T-helper 1 cell treated with Interleukin-12 subunit alpha and Interleukin-12 subunit beta and Interleukin-4 antibody, amounts not matched to agents 30 μg/mL and 1 μg/mL, for 36 hours (primary cell): ENCODE data around the gene KLHL6.
"Not testable (repeated sequence)": the region's sequence is repeated elsewhere in the genome, so short reads cannot be mapped to it uniquely, and the experiment has no call there.

Experiments
- H3K27ac Mint-ChIP-seq: one replicate; pipeline ENCODE4 v1.8.0; 2021; ENCODE audit warnings: mild to moderate bottlenecking, mixed read lengths
- H3K27me3 Mint-ChIP-seq: one replicate; pipeline ENCODE4 v1.8.0; 2021; ENCODE audit warnings: low read depth, mixed read lengths
- H3K36me3 Mint-ChIP-seq: one replicate; pipeline ENCODE4 v1.8.0; 2021; ENCODE audit warnings: low read depth, mixed read lengths
- H3K4me1 Mint-ChIP-seq: one replicate; pipeline ENCODE4 v1.8.0; 2021; ENCODE audit warnings: low read depth, mixed read lengths
- H3K4me3 Mint-ChIP-seq: one replicate; pipeline ENCODE4 v1.8.0; 2021; ENCODE audit warnings: mild to moderate bottlenecking, moderate library complexity, mixed read lengths
- H3K9me3 Mint-ChIP-seq: one replicate; pipeline ENCODE4 v1.8.0; 2021; ENCODE audit warnings: mixed read lengths

The KLHL6 gene

DNA sequence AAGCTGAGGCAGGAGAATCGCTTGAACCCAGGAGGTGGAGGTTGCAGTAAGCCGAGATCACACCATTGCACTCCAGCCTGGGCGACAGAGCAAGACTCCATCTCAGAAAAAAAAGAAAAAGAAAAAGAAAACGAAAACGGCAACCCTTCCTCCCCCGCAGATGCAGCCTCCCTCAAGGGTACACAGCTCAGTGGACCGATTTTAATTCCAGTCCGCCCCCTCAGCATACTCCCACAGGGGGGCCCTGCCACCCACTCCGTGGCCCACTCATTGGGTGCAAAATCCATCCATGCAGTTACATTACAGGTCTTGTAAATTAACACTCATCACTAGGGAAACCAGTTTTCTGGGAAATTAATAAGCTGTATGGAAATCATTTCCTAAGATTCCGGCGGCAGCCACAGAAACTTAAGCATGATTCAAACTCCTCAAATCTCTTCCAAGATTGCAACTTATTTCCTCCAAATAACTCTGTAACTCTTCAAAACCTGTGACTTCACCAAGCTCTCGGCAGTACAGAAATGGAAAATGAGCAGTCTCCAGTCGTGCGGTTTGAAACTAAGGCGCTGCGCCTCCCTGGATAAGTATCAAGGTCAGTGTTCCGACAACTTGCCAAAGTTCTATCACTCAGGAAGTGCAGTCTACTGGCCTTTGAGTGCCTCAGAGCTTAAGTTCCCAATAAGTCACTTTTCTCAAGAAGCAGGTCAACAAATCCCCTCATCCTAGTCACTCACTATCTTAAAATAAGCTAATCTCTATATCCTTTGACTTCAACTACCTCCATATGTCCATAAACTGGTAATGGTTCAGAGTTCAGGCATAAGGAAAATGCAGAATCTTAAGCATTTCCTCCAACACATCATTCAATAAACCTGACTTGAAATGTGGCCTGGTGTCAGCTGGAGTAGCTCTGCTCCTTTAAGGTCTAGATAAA lies 24.7 kb upstream of the KLHL6 start:
- peaks cover 16% of the 10 kb centered on the region for H3K4me1 Mint-ChIP-seq
- no peaks in the 10 kb centered on the region for H3K9me3 Mint-ChIP-seq
- H3K36me3 Mint-ChIP-seq, result no peaks in the 10 kb centered on the region
- peaks cover 15% of the 10 kb centered on the region for H3K27me3 Mint-ChIP-seq
- no peak overlapping the region for H3K4me3 Mint-ChIP-seq
- no peak overlapping the region for H3K27ac Mint-ChIP-seq

DNA sequence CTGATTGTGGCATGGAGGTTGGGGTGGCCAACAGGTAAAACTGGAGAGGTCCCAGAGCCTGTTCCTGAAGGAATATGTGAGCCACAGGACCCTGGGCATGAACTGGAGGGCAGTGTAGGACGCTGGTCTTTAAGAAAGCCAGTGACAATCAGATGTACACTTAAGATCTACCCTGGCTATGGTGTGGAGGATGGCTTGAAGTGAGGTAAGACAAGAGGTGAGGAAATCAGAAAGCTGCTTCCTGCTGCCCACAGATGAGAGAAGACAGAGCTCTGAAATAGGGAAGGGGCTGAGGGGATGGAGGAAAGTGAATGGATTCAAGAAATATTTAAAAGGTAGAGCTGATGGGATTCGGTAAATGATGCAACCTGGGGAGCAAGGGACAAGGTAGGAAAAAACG lies 22.7 kb upstream of the KLHL6 start:
- Mint-ChIP-seq H3K27ac (no peak overlapping the region), H3K4me3 (no peak overlapping the region), H3K27me3 (peaks cover 15% of the 10 kb centered on the region), H3K9me3 (no peaks in the 10 kb centered on the region), H3K4me1 (peaks cover 13% of the 10 kb centered on the region), H3K36me3 (no peaks in the 10 kb centered on the region)

DNA sequence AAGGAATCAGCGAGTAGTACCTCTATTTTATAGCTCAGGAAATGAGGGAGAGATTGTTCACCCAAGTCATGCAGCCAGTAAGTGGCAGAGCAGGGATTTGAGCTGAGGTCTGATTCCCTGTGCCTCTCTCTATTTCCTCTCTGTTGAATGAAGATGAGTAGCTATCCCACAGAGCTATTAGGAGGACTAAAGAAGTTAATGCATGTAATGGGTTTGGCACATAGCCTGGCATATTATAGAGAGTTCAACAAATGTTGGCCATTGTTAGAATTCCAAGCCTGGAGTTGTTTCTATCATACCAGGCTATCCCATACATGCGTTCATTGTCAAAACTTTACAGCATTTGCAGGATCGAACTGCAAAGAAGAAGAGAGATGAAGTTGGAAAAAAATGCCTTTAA lies 21.8 kb upstream of the KLHL6 start:
- H3K36me3 Mint-ChIP-seq, result no peaks in the 10 kb centered on the region
- H3K4me1 Mint-ChIP-seq, result peaks cover 13% of the 10 kb centered on the region
- H3K27ac Mint-ChIP-seq, result no peak overlapping the region
- H3K9me3 Mint-ChIP-seq, result no peaks in the 10 kb centered on the region
- H3K4me3 Mint-ChIP-seq, result no peak overlapping the region
- H3K27me3 Mint-ChIP-seq, result peaks cover 15% of the 10 kb centered on the region

DNA sequence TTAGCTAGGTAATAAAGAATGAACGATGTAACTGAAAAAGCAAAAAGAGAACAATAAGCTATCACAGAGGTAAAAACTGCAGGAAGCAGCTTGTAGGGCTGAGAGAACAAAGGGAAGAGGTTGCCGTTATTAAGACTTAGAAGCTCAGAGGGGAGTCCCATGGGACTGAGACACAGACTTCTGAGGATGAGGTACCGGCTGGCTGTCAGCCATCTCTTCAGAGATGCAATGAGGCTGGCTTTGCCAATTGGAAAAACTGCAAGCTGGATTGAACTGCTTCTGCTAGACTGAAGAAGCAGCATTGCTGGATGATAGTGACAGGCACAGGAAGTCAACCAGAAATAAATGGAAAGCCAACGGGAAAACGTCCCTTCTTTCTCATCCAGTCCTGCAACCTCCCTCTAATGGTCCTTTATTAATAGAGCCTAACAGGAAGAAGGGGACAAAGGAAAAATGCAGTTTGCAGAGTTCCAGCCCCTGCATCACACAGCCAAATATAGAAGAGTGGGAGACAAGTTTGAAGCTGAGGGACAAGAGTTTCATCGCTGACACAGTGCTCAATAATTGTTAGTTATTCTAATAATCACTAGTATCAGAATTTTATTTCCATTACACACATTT lies 21.1 kb upstream of the KLHL6 start:
- H3K36me3 Mint-ChIP-seq, result no peaks in the 10 kb centered on the region
- no peaks in the 10 kb centered on the region for H3K9me3 Mint-ChIP-seq
- H3K4me3 Mint-ChIP-seq, result no peak overlapping the region
- peaks cover 15% of the 10 kb centered on the region for H3K27me3 Mint-ChIP-seq
- H3K27ac Mint-ChIP-seq, result no peak overlapping the region
- H3K4me1 Mint-ChIP-seq, result peaks cover 13% of the 10 kb centered on the region

DNA sequence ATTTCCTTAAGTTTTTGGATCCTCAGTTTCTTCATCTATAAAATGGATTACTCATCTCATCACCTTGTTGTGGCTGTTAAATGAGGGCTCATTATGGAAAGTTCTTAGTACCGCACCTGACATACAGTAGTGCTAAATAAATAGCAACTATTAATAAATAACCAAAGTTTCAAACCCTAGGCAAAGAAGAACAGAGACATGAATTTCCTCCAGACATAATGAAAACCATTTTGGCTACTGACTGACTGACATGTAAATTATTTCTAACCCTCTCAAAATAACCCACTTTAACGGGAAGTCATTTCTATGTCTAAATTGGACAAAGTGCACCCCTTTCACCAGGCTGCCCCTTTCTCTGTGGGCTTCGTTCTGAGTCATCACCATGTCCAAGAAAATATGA lies 17.4 kb upstream of the KLHL6 start:
- Mint-ChIP-seq H3K4me3 (no peak overlapping the region), H3K9me3 (no peaks in the 10 kb centered on the region), H3K4me1 (peaks cover 4% of the 10 kb centered on the region), H3K27ac (no peak overlapping the region), H3K36me3 (no peaks in the 10 kb centered on the region), H3K27me3 (peaks cover 18% of the 10 kb centered on the region)

DNA sequence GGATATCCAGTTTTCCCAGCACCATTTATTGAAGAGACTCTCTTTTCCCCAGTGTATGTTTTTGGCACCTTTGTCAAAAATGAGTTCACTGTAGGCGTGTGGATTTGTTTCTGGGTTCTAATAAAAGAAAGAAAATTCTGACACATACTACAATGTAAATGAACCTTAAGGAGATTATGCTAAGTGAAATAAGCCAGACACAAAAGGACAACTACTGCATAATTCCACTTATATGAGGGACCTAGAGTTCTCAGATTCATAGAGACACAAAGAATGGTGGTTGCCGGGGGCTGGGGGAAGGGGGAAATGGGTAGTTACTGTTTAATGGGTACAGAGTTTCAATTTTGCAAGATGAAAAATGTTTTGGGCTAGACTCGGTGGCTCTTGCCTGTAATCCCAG lies 14.7 kb upstream of the KLHL6 start:
- not testable (repeated sequence) for H3K27me3 Mint-ChIP-seq, H3K4me1 Mint-ChIP-seq, H3K4me3 Mint-ChIP-seq, H3K27ac Mint-ChIP-seq, H3K9me3 Mint-ChIP-seq, H3K36me3 Mint-ChIP-seq

DNA sequence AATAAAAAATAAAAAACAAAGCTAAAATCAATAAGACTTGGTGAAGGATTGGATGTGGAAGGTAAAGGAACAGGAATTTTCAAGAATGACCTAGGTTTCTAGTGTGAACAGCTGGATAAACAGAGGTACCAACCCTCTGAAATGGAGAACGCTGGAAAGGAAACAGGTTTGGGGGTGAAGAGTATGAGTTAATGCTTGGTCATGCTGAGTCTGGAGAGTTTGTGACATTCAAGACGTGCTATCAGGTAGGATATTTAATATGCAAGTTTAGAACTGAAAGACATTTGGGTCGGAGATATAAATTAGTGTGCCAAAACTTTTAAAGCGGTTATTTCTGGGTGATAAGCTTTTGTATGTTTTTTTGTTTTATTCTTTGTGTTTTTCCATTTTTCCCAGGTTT lies 11.4 kb upstream of the KLHL6 start:
- H3K27ac Mint-ChIP-seq, result no peak overlapping the region
- peaks cover 7% of the 10 kb centered on the region for H3K4me1 Mint-ChIP-seq
- H3K4me3 Mint-ChIP-seq, result no peak overlapping the region
- peaks cover 8% of the 10 kb centered on the region for H3K27me3 Mint-ChIP-seq
- H3K9me3 Mint-ChIP-seq, result no peaks in the 10 kb centered on the region
- no peaks in the 10 kb centered on the region for H3K36me3 Mint-ChIP-seq

DNA sequence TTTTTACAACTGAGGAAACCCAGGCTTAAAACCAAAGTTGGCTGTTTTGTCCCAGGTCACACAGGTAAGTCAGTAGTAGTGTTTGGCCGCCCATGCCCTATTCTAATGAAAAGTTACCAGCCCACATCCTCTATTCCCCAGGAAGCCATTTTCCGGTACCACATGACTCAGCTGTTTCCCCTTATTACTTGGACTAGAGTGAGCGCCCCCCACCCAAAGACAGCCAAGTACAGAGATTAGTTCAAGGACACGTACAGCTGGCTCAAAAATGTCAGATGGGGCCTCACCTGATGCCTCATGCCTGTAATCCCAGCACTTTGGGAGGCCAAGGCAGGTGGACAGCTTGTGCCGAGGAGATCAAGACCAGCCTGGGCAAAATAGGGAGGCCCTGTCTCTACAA lies 8.5 kb upstream of the KLHL6 start:
- Mint-ChIP-seq H3K36me3 (no peaks in the 10 kb centered on the region), H3K27ac (peak overlapping the region; percentile 34), H3K9me3 (no peaks in the 10 kb centered on the region), H3K4me3 (no peak overlapping the region), H3K4me1 (peaks cover 7% of the 10 kb centered on the region), H3K27me3 (no peaks in the 10 kb centered on the region)

DNA sequence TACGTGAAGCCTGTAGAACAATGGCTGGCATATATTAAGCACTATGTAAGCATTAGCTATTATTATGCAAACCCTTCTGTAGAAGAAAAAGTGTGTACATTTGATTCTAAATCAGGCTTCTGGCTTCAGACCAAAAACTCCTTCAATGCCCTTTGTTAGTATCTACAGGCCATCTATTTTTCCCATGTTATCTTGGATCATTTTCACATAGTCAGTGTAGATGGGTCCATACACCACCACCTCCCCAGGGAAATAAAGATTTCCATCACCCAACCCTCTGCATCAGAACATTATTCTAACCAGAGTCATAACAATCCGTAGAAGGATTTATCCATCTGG lies 8.0 kb upstream of the KLHL6 start:
- no peak overlapping the region for H3K27ac Mint-ChIP-seq
- no peaks in the 10 kb centered on the region for H3K36me3 Mint-ChIP-seq
- H3K4me1 Mint-ChIP-seq, result peaks cover 7% of the 10 kb centered on the region
- no peak overlapping the region for H3K4me3 Mint-ChIP-seq
- no peaks in the 10 kb centered on the region for H3K27me3 Mint-ChIP-seq
- H3K9me3 Mint-ChIP-seq, result no peaks in the 10 kb centered on the region

DNA sequence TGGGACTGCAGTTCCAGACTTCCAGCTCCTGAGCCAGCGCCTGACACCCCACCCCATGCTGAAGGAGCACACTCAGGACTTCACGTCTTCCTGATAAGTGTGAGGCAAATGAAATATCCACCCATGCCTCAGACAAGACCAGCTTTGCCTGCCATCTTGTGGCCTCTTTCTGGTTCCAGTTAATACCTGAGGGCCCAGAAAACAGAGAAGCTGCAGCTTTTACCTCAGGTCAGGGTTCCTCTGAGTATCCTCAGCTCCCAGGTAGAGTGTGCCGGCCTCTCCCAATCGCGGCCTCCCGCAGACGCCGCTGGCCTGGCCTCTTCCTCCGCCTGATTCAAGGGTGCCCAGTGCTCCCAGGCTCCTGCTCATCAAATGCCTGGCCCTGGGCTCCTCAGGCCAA lies 5.1 kb upstream of the KLHL6 start:
- H3K27me3 Mint-ChIP-seq, result no peaks in the 10 kb centered on the region
- H3K36me3 Mint-ChIP-seq, result no peaks in the 10 kb centered on the region
- H3K4me1 Mint-ChIP-seq, result peaks cover 18% of the 10 kb centered on the region
- no peak overlapping the region for H3K4me3 Mint-ChIP-seq
- H3K9me3 Mint-ChIP-seq, result no peaks in the 10 kb centered on the region
- H3K27ac Mint-ChIP-seq, result no peak overlapping the region

DNA sequence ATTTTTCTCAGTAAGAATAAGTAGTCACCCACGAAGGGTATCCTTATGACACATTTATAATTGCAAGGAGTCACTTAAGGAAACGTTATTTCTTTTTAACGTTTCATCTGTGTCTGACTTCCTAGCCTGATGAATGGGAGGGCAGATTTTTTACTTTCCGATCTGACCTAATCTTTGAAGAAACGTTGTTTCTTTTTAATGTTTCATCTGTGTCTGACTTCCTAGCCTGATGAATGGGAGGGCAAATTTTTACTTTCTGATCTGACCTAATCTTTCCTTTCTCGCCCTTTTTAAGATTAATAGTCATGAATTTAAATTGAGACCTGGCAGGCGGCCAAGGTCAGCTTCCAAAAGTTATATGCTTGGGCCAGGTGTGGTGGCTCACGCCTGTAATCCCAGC lies 3.0 kb upstream of the KLHL6 start:
- no peaks in the 10 kb centered on the region for H3K27me3 Mint-ChIP-seq
- H3K9me3 Mint-ChIP-seq, result no peaks in the 10 kb centered on the region
- no peak overlapping the region for H3K4me3 Mint-ChIP-seq
- peaks cover 12% of the 10 kb centered on the region for H3K36me3 Mint-ChIP-seq
- no peak overlapping the region for H3K27ac Mint-ChIP-seq
- H3K4me1 Mint-ChIP-seq, result peaks cover 30% of the 10 kb centered on the region

DNA sequence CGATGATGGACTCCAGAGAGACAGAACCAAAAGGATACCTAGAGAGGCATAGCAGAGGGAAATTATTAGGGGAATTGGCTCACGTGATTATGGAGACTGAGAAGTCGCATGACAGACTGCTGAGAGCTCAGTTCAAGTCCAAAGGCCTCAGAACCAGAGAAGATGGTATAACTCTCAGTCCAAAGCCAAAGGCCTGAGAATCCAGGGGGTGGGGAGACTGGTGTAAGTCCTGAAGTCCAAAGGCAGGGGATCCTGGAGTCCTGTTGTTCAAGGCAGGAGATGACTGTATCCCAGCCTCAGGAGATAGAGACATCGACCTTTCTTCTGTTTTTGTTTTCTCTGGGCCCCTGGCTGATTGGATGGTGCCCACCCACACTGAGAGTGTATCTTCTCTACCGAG lies 1.2 kb upstream of the KLHL6 start:
- Mint-ChIP-seq H3K9me3 (no peaks in the 10 kb centered on the region), H3K27ac (peak overlapping the region; percentile 99), H3K36me3 (peaks cover 12% of the 10 kb centered on the region), H3K4me1 (peaks cover 36% of the 10 kb centered on the region), H3K4me3 (peak overlapping the region; percentile 99), H3K27me3 (no peaks in the 10 kb centered on the region)

DNA sequence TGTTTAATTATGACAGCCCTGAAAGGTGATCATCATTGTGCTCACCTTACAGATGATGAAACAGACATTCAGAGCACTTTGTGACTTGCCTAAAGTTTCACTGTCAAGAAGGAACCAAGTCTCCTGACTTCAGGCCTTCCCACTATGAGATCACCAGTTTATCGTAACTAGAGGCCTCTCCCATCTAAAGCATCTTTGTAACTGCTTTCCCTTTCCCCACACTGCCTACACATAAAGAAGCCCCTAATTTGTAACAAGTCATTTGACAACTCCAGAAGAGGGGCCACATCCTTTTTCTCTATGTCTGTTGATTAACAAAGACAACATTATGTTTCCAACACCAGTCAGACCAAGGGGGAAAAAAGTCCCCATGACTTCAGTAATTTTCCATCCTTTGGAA lies 1.1 kb downstream of the KLHL6 start:
- Mint-ChIP-seq H3K27me3 (no peaks in the 10 kb centered on the region), H3K9me3 (no peaks in the 10 kb centered on the region), H3K27ac (peak overlapping the region; percentile 99), H3K4me3 (peak overlapping the region; percentile 99), H3K4me1 (peaks cover 49% of the 10 kb centered on the region), H3K36me3 (peaks cover 22% of the 10 kb centered on the region)

DNA sequence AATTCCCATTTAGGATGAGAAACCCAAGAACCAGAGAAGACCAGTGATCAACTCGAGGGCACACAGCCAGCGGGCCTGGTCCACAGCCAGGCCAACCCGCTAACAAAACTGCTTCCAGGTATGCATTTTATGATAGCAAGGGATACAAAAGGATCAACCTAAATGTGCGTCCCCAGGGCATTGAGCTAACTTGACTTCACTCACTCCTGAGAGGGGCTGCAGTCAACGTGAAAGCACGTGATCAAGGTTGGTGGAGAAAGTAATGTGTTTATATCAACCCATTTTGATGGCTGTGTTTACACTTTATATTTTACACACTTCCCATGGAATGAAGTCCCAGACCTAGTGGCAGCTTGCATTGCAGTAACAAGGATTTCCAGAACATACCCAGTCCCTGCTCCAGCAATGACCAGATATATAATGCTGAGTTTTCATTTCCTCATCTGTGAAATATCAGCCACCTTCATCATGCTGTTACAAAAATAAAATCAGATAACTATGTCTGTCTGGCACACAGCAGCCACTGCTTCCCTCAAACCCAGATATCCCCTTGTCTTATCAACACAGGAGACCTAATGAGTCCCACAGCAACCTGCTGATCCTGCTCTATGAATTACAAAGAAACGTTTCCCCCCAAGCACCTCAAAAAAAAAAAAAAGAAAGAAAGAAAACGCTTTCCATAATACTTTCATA lies 2.0 kb downstream of the KLHL6 start:
- no peaks in the 10 kb centered on the region for H3K9me3 Mint-ChIP-seq
- peaks cover 51% of the 10 kb centered on the region for H3K4me1 Mint-ChIP-seq
- no peaks in the 10 kb centered on the region for H3K27me3 Mint-ChIP-seq
- peak overlapping the region; percentile 99 for H3K27ac Mint-ChIP-seq
- H3K36me3 Mint-ChIP-seq, result peaks cover 22% of the 10 kb centered on the region
- peak overlapping the region; percentile 99 for H3K4me3 Mint-ChIP-seq

DNA sequence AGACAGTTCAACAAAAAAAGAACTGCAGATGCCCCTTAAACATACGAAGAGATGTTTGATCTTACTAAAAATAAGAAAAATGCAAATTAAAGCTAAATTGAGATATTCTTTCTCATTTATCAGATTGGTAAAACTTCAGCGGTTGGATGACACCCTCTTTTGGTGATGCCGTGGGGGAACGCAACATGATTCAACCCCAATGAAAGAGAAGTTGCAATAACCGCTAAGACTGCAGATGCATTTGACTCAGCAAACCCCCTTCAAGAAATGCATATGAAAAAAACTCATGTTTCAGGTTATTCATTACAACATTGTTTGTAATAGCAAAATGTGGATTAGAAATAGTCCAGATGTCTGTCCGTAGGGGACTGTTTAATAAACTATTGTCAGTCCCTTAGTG lies 3.6 kb downstream of the KLHL6 start:
- Mint-ChIP-seq H3K27ac (peak overlapping the region; percentile 3), H3K9me3 (no peaks in the 10 kb centered on the region), H3K27me3 (no peaks in the 10 kb centered on the region), H3K4me1 (peaks cover 62% of the 10 kb centered on the region), H3K36me3 (peaks cover 22% of the 10 kb centered on the region), H3K4me3 (peak overlapping the region; percentile 99)
